ENCODE results near the gene KIAA1549. TPM values are rescaled to one million over a fixed set of nuclear protein-coding genes. Genes with fewer than 3 reads are reported as not detected.

Gene KIAA1549
- total RNA-seq, 1 experiment from 2014 or later = 18.7 TPM

DNA sequence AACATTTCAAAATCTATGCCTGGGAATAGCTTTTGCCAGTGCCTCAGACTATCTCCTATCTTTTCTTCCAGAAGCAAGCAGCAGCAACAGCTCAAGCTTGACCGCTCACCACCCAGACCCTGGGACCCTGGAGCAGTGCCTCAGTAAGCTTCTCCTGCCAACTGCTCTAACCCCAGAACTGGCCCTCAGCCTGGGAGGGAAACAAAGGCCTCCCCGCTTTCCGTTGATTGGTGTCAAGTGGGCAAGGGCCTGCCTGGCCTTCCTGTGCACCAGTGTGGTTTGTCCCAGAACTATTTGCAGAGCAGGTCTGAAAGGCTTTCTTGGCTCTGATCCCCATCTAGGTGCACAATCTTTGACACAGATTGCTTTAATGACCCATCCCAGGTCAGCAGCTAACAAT, 179.9 kb downstream of the KIAA1549 start (continued):
- TF ChIP-seq, protein P1, sequence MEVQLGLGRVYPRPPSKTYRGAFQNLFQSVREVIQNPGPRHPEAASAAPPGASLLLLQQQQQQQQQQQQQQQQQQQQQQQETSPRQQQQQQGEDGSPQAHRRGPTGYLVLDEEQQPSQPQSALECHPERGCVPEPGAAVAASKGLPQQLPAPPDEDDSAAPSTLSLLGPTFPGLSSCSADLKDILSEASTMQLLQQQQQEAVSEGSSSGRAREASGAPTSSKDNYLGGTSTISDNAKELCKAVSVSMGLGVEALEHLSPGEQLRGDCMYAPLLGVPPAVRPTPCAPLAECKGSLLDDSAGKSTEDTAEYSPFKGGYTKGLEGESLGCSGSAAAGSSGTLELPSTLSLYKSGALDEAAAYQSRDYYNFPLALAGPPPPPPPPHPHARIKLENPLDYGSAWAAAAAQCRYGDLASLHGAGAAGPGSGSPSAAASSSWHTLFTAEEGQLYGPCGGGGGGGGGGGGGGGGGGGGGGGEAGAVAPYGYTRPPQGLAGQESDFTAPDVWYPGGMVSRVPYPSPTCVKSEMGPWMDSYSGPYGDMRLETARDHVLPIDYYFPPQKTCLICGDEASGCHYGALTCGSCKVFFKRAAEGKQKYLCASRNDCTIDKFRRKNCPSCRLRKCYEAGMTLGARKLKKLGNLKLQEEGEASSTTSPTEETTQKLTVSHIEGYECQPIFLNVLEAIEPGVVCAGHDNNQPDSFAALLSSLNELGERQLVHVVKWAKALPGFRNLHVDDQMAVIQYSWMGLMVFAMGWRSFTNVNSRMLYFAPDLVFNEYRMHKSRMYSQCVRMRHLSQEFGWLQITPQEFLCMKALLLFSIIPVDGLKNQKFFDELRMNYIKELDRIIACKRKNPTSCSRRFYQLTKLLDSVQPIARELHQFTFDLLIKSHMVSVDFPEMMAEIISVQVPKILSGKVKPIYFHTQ (CRISPR knock-in tag; IDR thresholded peaks at IDR 0.05) = no peak

- ATAC-seq (no peak), DNase-seq (ENCODE audit: low spot score) (no peak)
- peaks cover 32% of the 10 kb centered on the region for H3K4me1 Mint-ChIP-seq
- CTCF ChIA-PET = no interaction called here
- no peaks in the 10 kb centered on the region for H3K36me3 Mint-ChIP-seq
- H3K9me3 Mint-ChIP-seq = no peaks in the 10 kb centered on the region
- TF ChIP-seq, protein P2, sequence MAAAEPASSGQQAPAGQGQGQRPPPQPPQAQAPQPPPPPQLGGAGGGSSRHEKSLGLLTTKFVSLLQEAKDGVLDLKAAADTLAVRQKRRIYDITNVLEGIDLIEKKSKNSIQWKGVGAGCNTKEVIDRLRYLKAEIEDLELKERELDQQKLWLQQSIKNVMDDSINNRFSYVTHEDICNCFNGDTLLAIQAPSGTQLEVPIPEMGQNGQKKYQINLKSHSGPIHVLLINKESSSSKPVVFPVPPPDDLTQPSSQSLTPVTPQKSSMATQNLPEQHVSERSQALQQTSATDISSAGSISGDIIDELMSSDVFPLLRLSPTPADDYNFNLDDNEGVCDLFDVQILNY (CRISPR knock-in tag; IDR thresholded peaks at IDR 0.05) = no peak
- TF ChIP-seq EMX1 (CRISPR knock-in tag; IDR thresholded peaks at IDR 0.05) (no peak), CDX4 (CRISPR knock-in tag; IDR thresholded peaks at IDR 0.05; ENCODE audit: borderline replicate concordance) (no peak), CTCF (IDR thresholded peaks at IDR 0.05) (no peak), ARID4B (CRISPR knock-in tag; IDR thresholded peaks at IDR 0.05; ENCODE audit: borderline replicate concordance) (no peak), IRF2 (CRISPR knock-in tag; IDR thresholded peaks at IDR 0.05; ENCODE audit: borderline replicate concordance, low read depth) (no peak), NR2C2 (CRISPR knock-in tag; IDR thresholded peaks at IDR 0.05) (no peak), KAT7 (CRISPR knock-in tag; IDR thresholded peaks at IDR 0.05; ENCODE audit: borderline replicate concordance) (no peak), NR3C1 (CRISPR knock-in tag; conservative IDR thresholded peaks at IDR 0.05; ENCODE audit: low read depth) (no peak), ZNF219 (CRISPR knock-in tag; IDR thresholded peaks at IDR 0.05; ENCODE audit: borderline replicate concordance) (no peak), CREM (CRISPR knock-in tag; IDR thresholded peaks at IDR 0.05) (no peak)
- TF ChIP-seq, protein P3, sequence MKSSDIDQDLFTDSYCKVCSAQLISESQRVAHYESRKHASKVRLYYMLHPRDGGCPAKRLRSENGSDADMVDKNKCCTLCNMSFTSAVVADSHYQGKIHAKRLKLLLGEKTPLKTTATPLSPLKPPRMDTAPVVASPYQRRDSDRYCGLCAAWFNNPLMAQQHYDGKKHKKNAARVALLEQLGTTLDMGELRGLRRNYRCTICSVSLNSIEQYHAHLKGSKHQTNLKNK (CRISPR knock-in tag; IDR thresholded peaks at IDR 0.05) = no peak
- TF ChIP-seq, protein P4, sequence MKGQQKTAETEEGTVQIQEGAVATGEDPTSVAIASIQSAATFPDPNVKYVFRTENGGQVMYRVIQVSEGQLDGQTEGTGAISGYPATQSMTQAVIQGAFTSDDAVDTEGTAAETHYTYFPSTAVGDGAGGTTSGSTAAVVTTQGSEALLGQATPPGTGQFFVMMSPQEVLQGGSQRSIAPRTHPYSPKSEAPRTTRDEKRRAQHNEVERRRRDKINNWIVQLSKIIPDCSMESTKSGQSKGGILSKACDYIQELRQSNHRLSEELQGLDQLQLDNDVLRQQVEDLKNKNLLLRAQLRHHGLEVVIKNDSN (CRISPR knock-in tag; IDR thresholded peaks at IDR 0.05) = no peak
- TF ChIP-seq, protein P5, sequence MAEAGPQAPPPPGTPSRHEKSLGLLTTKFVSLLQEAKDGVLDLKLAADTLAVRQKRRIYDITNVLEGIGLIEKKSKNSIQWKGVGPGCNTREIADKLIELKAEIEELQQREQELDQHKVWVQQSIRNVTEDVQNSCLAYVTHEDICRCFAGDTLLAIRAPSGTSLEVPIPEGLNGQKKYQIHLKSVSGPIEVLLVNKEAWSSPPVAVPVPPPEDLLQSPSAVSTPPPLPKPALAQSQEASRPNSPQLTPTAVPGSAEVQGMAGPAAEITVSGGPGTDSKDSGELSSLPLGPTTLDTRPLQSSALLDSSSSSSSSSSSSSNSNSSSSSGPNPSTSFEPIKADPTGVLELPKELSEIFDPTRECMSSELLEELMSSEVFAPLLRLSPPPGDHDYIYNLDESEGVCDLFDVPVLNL (CRISPR knock-in tag; IDR thresholded peaks at IDR 0.05; ENCODE audit: borderline replicate concordance, low read depth) = no peak
- H3K4me3 Mint-ChIP-seq = no peak overlapping the region
- POLR2A ChIA-PET = no interaction called here
- H3K27me3 Mint-ChIP-seq (ENCODE audit: low read depth) = no peaks in the 10 kb centered on the region
- no peak overlapping the region for H3K27ac Mint-ChIP-seq
Measured at GRCh38 chr7:138799336-138800000, 181.7 kb downstream of the KIAA1549 start.

Data from WTC11 (cell line).